Smooth muscle cell (in vitro differentiated cells): Measurements from ENCODE around the gene CDC14B. TPM values are rescaled to one million over a fixed set of nuclear protein-coding genes. Genes with fewer than 3 reads are reported as not detected.
"Not testable (repeated sequence)": the region's sequence is repeated elsewhere in the genome, so short reads cannot be mapped to it uniquely, and the experiment has no call there.

ENCODE experiments used
- DNase-seq: peaks from one replicate; lab custom pipeline; 2025; ENCODE audit not compliant: unreplicated experiment; lab: John Stamatoyannopoulos, UW
- H2AFZ ChIP-seq: fragments of 200-600 bp; sonication (generic); 2 replicates; pipeline ENCODE4 v1.6.0; 2016; ENCODE audit warnings: antibody characterized with exemption, low read depth, mild to moderate bottlenecking
- H3F3A ChIP-seq: fragments of 200-600 bp; sonication (generic); 2 replicates; pipeline ENCODE4 v1.6.0; 2017; ENCODE audit warnings: antibody characterized with exemption, low read depth
- H3K27ac ChIP-seq: fragments of 200-600 bp; sonication (generic); 2 replicates; pipeline ENCODE4 v1.5.1; 2016; ENCODE audit warnings: low read depth, mild to moderate bottlenecking
- H3K27me3 ChIP-seq: fragments of 200-600 bp; sonication (generic); 2 replicates; pipeline ENCODE4 v1.6.1; 2016; ENCODE audit warnings: low read depth, mild to moderate bottlenecking
- H3K36me3 ChIP-seq: fragments of 200-600 bp; sonication (generic); 2 replicates; pipeline ENCODE4 v1.5.1; 2016; ENCODE audit warnings: low read depth
- H3K4me1 ChIP-seq: fragments of 200-600 bp; sonication (generic); 2 replicates; pipeline ENCODE4 v1.5.1; 2016; ENCODE audit warnings: low read depth
- H3K4me2 ChIP-seq: fragments of 200-600 bp; sonication (generic); 2 replicates; pipeline ENCODE4 v1.6.0; 2016; ENCODE audit warnings: mild to moderate bottlenecking
- H3K4me3 ChIP-seq: fragments of 200-600 bp; sonication (generic); 2 replicates; pipeline ENCODE4 v1.5.1; 2016; ENCODE audit warnings: mild to moderate bottlenecking
- H3K79me2 ChIP-seq: fragments of 200-600 bp; sonication (generic); 2 replicates; pipeline ENCODE4 v1.6.0; 2016; ENCODE audit warnings: low read depth, mild to moderate bottlenecking
- H3K9ac ChIP-seq: fragments of 200-600 bp; sonication (generic); 2 replicates; pipeline ENCODE4 v1.6.0; 2016; ENCODE audit warnings: low read depth
- H3K9me3 ChIP-seq: fragments of 200-600 bp; sonication (generic); replicated peaks from 2 replicates; pipeline ENCODE4 v1.5.1; 2016; ENCODE audit warnings: low read depth
- H4K20me1 ChIP-seq: fragments of 200-600 bp; sonication (generic); 2 replicates; pipeline ENCODE4 v1.6.0; 2016; ENCODE audit warnings: low read depth
- WGBS: methylation state at CpG from one replicate; pipeline ENCODE4 v1.1.7; 2016; ENCODE audit warnings: low lambda C conversion rate; 5-methylcytosine and 5-hydroxymethylcytosine counted together
- polyA plus RNA-seq: library from polyadenylated mRNA; unstranded; fragments of >200 nt; fragmentation: Nextera tagmentation; extraction: Ambion mirVana; gene quantifications from 2 replicates; pipeline ENCODE4 v1.2.1, GENCODE V29; 2016
- total RNA-seq: library from RNA; depleted of rRNA; stranded (reverse); fragments of >200 nt; gene quantifications from 2 replicates; pipeline ENCODE4 v1.2.3, GENCODE V29; 2014
- TF ChIP-seq, protein P1 (sequence below): fragments of 200-600 bp; sonication (generic); IDR thresholded peaks from 2 replicates; pipeline ENCODE4 v1.5.1; 2017; ENCODE audit warnings: borderline replicate concordance, mild to moderate bottlenecking, antibody characterized with exemption; ENCODE audit not compliant: insufficient read depth, poor library complexity, severe bottlenecking

CDC14B gene
- total and polyA plus RNA-seq, 2 experiments from 2014 or later: 5.7 to 16.0 TPM

DNA sequence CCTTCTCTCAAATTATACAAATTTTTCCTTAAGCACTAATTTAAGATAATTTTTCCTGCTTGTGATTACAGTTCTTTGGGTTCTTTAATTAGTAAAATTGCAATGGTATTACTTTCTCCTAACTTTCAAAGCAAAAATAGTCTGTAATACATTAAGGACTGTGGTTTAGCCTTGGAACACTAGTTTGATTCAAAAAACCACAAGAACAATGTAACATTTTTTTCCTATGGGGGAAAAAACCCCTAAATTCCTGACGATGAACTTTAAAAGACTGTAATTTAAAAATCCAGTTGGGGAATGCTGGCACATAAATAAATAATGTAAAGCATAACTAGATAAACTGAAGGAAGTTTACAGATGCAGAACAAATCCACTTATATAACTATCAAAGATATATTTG, 65.3 kb downstream of the CDC14B start:
- TF ChIP-seq, protein P1, sequence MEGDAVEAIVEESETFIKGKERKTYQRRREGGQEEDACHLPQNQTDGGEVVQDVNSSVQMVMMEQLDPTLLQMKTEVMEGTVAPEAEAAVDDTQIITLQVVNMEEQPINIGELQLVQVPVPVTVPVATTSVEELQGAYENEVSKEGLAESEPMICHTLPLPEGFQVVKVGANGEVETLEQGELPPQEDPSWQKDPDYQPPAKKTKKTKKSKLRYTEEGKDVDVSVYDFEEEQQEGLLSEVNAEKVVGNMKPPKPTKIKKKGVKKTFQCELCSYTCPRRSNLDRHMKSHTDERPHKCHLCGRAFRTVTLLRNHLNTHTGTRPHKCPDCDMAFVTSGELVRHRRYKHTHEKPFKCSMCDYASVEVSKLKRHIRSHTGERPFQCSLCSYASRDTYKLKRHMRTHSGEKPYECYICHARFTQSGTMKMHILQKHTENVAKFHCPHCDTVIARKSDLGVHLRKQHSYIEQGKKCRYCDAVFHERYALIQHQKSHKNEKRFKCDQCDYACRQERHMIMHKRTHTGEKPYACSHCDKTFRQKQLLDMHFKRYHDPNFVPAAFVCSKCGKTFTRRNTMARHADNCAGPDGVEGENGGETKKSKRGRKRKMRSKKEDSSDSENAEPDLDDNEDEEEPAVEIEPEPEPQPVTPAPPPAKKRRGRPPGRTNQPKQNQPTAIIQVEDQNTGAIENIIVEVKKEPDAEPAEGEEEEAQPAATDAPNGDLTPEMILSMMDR: no peak
- peaks cover 17% of the 10 kb centered on the region for H3K4me1 ChIP-seq
- no peaks in the 10 kb centered on the region for H3K9me3 ChIP-seq
- H3K27me3 ChIP-seq: no peaks in the 10 kb centered on the region
- H3K4me2 ChIP-seq: peak overlapping the region; percentile 44
- no peak overlapping the region for H3K4me3 ChIP-seq
- H3F3A ChIP-seq: peaks cover 10% of the 10 kb centered on the region
- H3K79me2 ChIP-seq: no peaks in the 10 kb centered on the region
- H3K27ac ChIP-seq: peak overlapping the region; percentile 85
- H4K20me1 ChIP-seq: no peaks in the 10 kb centered on the region
- H3K36me3 ChIP-seq: no peaks in the 10 kb centered on the region
- no peak overlapping the region for H2AFZ ChIP-seq
- DNase-seq: no peak
- H3K9ac ChIP-seq: peak overlapping the region; percentile 44
- WGBS: 29% methylated on average over 1 of the region's 1 CpG

DNA sequence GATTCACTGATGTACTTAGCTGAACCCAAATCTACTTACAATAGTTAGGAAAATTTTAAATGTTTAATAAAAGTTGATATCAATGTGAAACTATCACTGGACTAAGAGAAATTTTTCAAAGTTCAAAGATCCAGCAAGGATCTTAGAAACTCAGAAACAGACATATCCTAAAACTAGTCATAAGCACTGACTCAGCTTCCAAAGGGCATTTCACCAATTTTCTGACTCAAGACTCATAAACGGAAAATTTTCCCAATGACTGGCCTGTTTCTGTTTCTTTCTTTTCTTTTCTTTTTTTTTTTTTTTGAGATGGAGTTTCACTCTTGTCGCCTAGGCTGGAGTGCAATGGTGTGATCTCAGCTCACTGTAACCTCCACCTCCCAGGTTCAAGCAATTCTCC, 66.6 kb downstream of the CDC14B start:
- Histone ChIP-seq H3F3A (peaks cover 10% of the 10 kb centered on the region), H3K4me1 (peaks cover 17% of the 10 kb centered on the region), H2AFZ (no peak overlapping the region), H3K4me2 (peak overlapping the region; percentile 44), H3K27me3 (no peaks in the 10 kb centered on the region), H3K36me3 (no peaks in the 10 kb centered on the region), H3K9me3 (no peaks in the 10 kb centered on the region), H4K20me1 (no peaks in the 10 kb centered on the region), H3K79me2 (no peaks in the 10 kb centered on the region), H3K27ac (peak overlapping the region; percentile 85), H3K9ac (peak overlapping the region; percentile 53), H3K4me3 (no peak overlapping the region)
- no peak for DNase-seq
- 16% methylated on average over 2 of the region's 2 CpGs for WGBS
- TF ChIP-seq, protein P1: no peak

DNA sequence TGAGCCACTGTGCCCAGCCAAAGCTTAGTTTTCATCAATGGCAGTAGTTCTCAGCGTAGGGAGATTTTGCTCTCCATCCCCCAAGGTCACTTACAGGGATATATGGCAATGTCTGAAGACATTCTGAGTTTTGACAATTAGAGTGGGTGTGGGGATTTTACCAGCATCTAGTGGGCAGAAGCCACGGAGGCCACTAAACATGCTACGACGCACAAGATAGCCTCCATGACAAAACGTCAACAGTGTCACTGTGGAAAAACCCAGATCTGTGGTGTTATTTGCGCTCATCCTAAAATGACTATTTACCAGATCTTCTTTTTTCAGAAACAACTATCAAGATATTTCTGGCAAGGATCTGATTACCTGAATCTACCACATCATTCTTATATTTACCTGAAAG, 68.2 kb downstream of the CDC14B start:
- TF ChIP-seq, protein P1: no peak
- WGBS: 92% methylated on average over 6 of the region's 6 CpGs
- no peak overlapping the region for H2AFZ ChIP-seq

DNA sequence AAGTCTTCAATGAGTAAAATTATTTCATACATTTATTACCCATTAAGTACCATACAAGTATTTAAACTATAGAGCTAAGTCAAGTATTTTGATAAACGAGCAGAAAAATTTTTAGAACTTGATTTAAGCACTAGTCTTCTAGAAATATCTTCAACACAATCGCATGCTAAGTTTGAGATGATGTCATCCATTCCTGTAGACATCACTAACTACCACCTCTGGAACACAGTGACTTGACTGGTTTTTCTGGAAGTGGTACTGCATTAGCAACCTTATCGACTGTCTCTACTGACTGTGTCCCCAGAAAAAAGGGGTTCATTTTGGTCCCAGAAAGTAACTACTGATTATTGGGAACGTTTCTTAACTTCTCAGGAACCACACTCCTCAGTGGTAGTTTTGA, 69.0 kb downstream of the CDC14B start:
- 70% methylated on average over 4 of the region's 4 CpGs for WGBS
- no peaks in the 10 kb centered on the region for H4K20me1 ChIP-seq
- no peaks in the 10 kb centered on the region for H3K79me2 ChIP-seq
- H3K9me3 ChIP-seq: no peaks in the 10 kb centered on the region
- no peak for DNase-seq
- no peaks in the 10 kb centered on the region for H3K27me3 ChIP-seq
- H3K4me2 ChIP-seq: no peak overlapping the region
- peaks cover 14% of the 10 kb centered on the region for H3K4me1 ChIP-seq
- H2AFZ ChIP-seq: no peak overlapping the region
- H3K36me3 ChIP-seq: no peaks in the 10 kb centered on the region
- no peak overlapping the region for H3K9ac ChIP-seq
- no peak overlapping the region for H3K4me3 ChIP-seq
- peaks cover 10% of the 10 kb centered on the region for H3F3A ChIP-seq
- H3K27ac ChIP-seq: peak overlapping the region; percentile 53
- TF ChIP-seq, protein P1: no peak

More for the DNA sequence above, 68.2 kb downstream of the CDC14B start:
- no peak for DNase-seq
- Histone ChIP-seq H3K27ac (no peak overlapping the region), H4K20me1 (no peaks in the 10 kb centered on the region), H3F3A (peaks cover 10% of the 10 kb centered on the region), H3K79me2 (no peaks in the 10 kb centered on the region), H3K9me3 (no peaks in the 10 kb centered on the region), H3K4me1 (peaks cover 14% of the 10 kb centered on the region), H3K4me2 (no peak overlapping the region), H3K36me3 (no peaks in the 10 kb centered on the region), H3K9ac (no peak overlapping the region), H3K27me3 (no peaks in the 10 kb centered on the region), H3K4me3 (no peak overlapping the region)

DNA sequence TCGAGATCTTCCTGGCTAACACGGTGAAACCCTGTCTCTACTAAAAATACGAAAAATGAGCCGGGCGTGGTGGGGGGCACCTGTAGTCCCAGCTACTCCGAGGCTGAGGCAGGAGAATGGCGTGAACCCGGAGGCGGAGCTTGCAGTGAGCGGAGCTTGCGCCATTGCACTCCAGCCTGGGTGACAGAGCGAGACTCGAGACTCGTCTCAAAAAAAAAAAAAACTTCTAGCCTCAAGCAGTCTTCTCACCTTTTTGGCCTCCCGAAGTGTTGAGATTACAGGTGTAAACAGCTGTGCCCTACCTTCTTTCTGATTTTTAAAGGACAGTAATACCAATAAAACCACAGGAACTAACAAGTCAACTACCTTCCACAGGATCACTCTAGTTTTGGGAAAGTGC, 76.5 kb downstream of the CDC14B start:
- not testable (repeated sequence) for H3K9ac ChIP-seq, H3K9me3 ChIP-seq, H3K4me2 ChIP-seq, H3K27ac ChIP-seq, H3K27me3 ChIP-seq, H3F3A ChIP-seq, H4K20me1 ChIP-seq, H3K36me3 ChIP-seq, DNase-seq, H3K4me3 ChIP-seq, H2AFZ ChIP-seq, H3K4me1 ChIP-seq, H3K79me2 ChIP-seq
- 96% methylated on average over 15 of the region's 15 CpGs for WGBS
